GM10248 (cell line): ENCODE data around the gene HMGXB3.

Experiments used
- CTCF ChIA-PET: fragments of 300-600 bp; sonication (Branson Sonifier 250); formaldehyde crosslinking; extraction: SDS; loops from one replicate; lab custom pipeline; 2021; ENCODE audit warnings: antibody characterized with exemption; lab: Yijun Ruan, JAX
- POLR2A ChIA-PET: fragments of 350-650 bp; sonication (Branson Sonifier 250); formaldehyde crosslinking; extraction: SDS; loops from one replicate; lab custom pipeline; 2020; ENCODE audit warnings: antibody characterized with exemption; lab: Yijun Ruan, JAX
- DNase-seq: peaks from one replicate; pipeline ENCODE4 v3.0.0; 2012; ENCODE audit errors: extremely low spot score
- CTCF ChIP-seq: IDR thresholded peaks from 2 replicates; pipeline ENCODE4 v1.5.1; 2012; ENCODE audit warnings: mild to moderate bottlenecking, low read depth; ENCODE audit errors: extremely low read depth, missing control alignments, control extremely low read depth

The HMGXB3 gene

GRCh38 chr5:150057996-150058395 is 57.5 kb downstream of the HMGXB3 start:
- TF ChIP-seq CTCF: no peak
- DNase-seq: no peak
- ChIA-PET CTCF (interaction anchor here (1.5 to 4.1 kb wide), 3 partner anchors 9 to 17 kb away, joined by 4 to 16 read pairs (median 7); no protein-coding TSS in a partner anchor), POLR2A (no interaction called here)

- no peak for DNase-seq
- TF ChIP-seq CTCF: no peak
- CTCF ChIA-PET: interaction anchor here (1.5 to 4.1 kb wide), 2 partner anchors 10 to 16 kb away, joined by 7 to 16 read pairs; no protein-coding TSS in a partner anchor
- POLR2A ChIA-PET: no interaction called here
Measured at GRCh38 chr5:150058480-150059126, 58.1 kb downstream of the HMGXB3 start.

- ChIA-PET CTCF (interaction anchor here (4.1 kb wide), 1 partner anchor 11 kb away, joined by 16 read pairs; no protein-coding TSS in a partner anchor), POLR2A (no interaction called here)
- no peak for DNase-seq
- TF ChIP-seq CTCF: no peak
Measured at GRCh38 chr5:150059623-150060022, 59.1 kb downstream of the HMGXB3 start.

GRCh38 chr5:150060471-150060870 is 59.9 kb downstream of the HMGXB3 start:
- TF ChIP-seq CTCF: no peak
- CTCF ChIA-PET: interaction anchor here (0.9 to 4.1 kb wide), 3 partner anchors 12 to 15 kb away, joined by 3 to 16 read pairs (median 3); no protein-coding TSS in a partner anchor
- POLR2A ChIA-PET: interaction anchor here (0.6 kb wide), 1 partner anchor 66 kb away, joined by 3 read pairs; no protein-coding TSS in a partner anchor
- DNase-seq: no peak

GRCh38 chr5:150061538-150061995 is 61.0 kb downstream of the HMGXB3 start:
- no peak for DNase-seq
- no peak for TF ChIP-seq CTCF
- ChIA-PET CTCF (interaction anchor here (1.0 kb wide), 1 partner anchor 11 kb away, joined by 3 read pairs; no protein-coding TSS in a partner anchor), POLR2A (no interaction called here)

GRCh38 chr5:150062216-150062922 is 61.8 kb downstream of the HMGXB3 start:
- CTCF ChIA-PET: interaction anchor here (1.0 to 2.3 kb wide), 2 partner anchors 10 to 14 kb away, joined by 3 to 7 read pairs; no protein-coding TSS in a partner anchor

More at GRCh38 chr5:150062216-150062922, 61.8 kb downstream of the HMGXB3 start:
- no peak for DNase-seq
- TF ChIP-seq CTCF: no peak
- POLR2A ChIA-PET: no interaction called here
